ENCODE results near the gene MAP3K4.
A peak's percentile ranks its signal among the peaks of the same experiment; 100 is the strongest.

Gene MAP3K4

DNA sequence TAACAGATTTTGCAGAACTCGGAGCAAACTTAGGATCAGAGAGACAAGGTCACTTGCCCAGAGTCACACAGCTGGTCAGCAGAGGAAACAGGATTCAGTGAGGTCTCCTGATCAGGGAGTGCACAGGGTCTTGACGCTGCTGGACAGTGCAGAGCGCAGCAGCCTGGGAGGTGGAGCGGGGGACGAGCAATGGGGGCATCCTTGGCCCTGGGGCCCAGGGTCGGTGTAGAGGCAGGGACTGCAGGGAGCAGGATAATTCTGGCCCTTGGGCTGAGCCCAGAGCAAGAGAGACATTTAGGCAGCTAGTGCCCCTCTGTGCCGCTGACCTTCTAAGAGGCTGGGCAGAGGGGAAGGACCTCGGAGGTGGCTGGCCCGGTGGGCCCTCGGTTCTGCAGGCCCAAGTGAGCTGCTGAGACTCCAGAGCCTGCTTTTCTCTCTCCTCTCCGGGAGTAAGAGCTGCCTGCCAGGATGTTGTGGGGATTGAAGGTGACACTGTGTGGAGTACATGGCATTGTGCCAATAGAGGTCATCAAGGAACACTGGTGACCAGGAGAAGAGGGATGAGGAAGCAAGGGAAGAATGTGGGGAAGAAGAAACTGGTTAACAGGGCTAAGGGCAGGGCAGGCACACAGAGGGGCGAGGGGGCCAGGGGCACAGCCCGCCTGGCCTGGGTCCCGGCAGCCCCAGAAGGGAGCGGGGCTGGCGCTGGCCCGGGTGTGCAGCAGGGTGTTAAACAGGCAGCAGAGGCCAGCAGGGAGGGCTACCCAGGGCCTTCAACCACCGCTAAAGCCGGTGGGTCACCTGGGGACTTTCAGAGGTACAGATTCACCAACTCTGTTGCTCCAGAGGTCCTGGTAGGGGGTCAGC is 160.3 kb downstream of the MAP3K4 start:
- no peak overlapping the region for H3K27ac ChIP-seq (ENCODE audit: low read depth, low read length)
- H3K9ac ChIP-seq (ENCODE audit: low read depth, low read length) = no peak overlapping the region
- H3K27me3 ChIP-seq (ENCODE audit: insufficient read depth, low read length) = no peaks in the 10 kb centered on the region
- no peak overlapping the region for H3K4me3 ChIP-seq (ENCODE audit: low read length)
- no peaks in the 10 kb centered on the region for H3K9me3 ChIP-seq (ENCODE audit: insufficient read depth, low read depth, low read length)
- H3K4me1 ChIP-seq (ENCODE audit: insufficient read depth, low read length) = no peaks in the 10 kb centered on the region
- WGBS = 93% methylated on average over 19 of the region's 19 CpGs
- peaks cover 65% of the 10 kb centered on the region for H3K36me3 ChIP-seq (ENCODE audit: insufficient read depth, low read length)

DNA sequence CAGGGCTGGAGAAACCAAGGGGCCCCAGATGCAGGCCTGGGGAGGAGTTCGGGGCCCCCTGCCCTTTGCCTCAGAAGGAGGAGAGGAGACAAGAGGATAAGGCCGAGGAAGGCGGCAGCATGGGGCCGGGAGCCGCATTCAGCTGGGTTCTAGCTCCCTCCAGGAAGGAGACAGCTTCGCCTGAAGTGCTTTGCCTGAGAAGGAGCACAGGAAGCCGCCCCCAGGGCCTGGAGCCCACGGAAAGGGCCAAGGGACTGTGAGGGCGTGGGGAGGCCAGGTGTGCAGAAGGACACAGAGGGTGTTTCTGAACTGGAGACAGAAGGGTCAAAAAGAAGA is 160.9 kb downstream of the MAP3K4 start:
- H3K9ac ChIP-seq (ENCODE audit: low read depth, low read length) = no peak overlapping the region
- H3K4me3 ChIP-seq (ENCODE audit: low read length) = no peak overlapping the region
- 92% methylated on average over 9 of the region's 9 CpGs for WGBS
- H3K4me1 ChIP-seq (ENCODE audit: insufficient read depth, low read length) = no peaks in the 10 kb centered on the region
- H3K27me3 ChIP-seq (ENCODE audit: insufficient read depth, low read length) = no peaks in the 10 kb centered on the region
- H3K27ac ChIP-seq (ENCODE audit: low read depth, low read length) = no peak overlapping the region
- peaks cover 61% of the 10 kb centered on the region for H3K36me3 ChIP-seq (ENCODE audit: insufficient read depth, low read length)
- H3K9me3 ChIP-seq (ENCODE audit: insufficient read depth, low read depth, low read length) = no peaks in the 10 kb centered on the region

DNA sequence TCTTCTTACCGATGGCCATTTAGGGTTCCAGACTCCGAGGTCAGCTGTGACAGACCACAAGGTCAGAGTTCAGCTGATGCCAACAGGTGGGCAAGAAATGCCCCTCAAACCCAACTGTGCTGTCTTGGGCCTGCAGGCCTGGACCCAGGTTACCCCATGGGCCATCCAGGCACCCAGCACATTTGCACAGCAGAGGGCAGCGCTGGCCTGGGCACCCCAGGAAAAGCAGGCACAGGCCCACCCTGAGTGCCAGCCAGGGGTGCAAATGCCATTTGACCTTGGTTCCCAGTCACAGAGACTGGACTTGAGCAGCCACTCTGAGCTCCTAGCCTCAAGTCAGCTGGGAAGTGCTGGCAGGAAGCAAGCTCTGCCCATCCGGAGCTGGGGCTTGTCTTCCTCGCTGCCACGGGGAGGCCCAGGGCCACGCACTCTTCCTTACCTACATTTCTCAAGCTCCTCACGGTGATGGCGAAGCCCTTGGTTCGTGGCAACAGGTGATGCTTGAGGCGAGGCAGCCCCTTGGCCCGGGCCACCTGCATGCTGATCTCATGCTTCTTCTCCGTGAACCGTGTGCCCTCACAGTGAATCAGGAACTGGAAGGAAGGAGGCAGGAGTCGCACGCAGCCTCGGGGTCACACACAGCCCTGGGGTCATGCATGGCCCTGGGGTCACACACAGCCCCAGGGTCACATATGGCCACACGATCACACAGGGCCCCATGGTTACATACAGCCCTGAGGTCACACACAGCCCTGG is 161.5 kb downstream of the MAP3K4 start:
- 96% methylated on average over 18 of the region's 18 CpGs for WGBS
- peaks cover 61% of the 10 kb centered on the region for H3K36me3 ChIP-seq (ENCODE audit: insufficient read depth, low read length)
- no peak overlapping the region for H3K9ac ChIP-seq (ENCODE audit: low read depth, low read length)
- H3K9me3 ChIP-seq (ENCODE audit: insufficient read depth, low read depth, low read length) = no peaks in the 10 kb centered on the region
- no peaks in the 10 kb centered on the region for H3K4me1 ChIP-seq (ENCODE audit: insufficient read depth, low read length)
- no peak overlapping the region for H3K27ac ChIP-seq (ENCODE audit: low read depth, low read length)
- H3K27me3 ChIP-seq (ENCODE audit: insufficient read depth, low read length) = no peaks in the 10 kb centered on the region
- no peak overlapping the region for H3K4me3 ChIP-seq (ENCODE audit: low read length)

DNA sequence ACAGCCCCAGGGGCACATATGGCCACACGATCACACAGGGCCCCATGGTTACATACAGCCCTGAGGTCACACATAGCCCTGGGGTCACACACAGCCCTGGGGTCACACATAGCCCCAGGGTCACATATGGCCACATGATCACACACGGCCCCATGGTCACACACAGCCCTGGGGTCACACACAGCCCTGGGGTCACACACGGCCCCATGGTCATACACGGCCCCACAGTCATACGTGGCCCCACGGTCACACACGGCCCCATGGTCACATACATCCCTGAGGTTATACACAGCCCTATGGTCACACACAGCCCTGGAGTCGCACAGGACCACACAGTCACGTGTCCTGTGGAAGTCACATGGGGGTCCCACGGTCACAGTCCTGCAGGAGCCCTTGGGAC is 162.2 kb downstream of the MAP3K4 start:
- H3K36me3 ChIP-seq (ENCODE audit: insufficient read depth, low read length) = peaks cover 58% of the 10 kb centered on the region
- WGBS = 94% methylated on average over 10 of the region's 10 CpGs
- H3K4me3 ChIP-seq (ENCODE audit: low read length) = no peak overlapping the region
- H3K9ac ChIP-seq (ENCODE audit: low read depth, low read length) = no peak overlapping the region
- no peaks in the 10 kb centered on the region for H3K27me3 ChIP-seq (ENCODE audit: insufficient read depth, low read length)
- H3K9me3 ChIP-seq (ENCODE audit: insufficient read depth, low read depth, low read length) = no peaks in the 10 kb centered on the region
- H3K27ac ChIP-seq (ENCODE audit: low read depth, low read length) = no peak overlapping the region
- no peaks in the 10 kb centered on the region for H3K4me1 ChIP-seq (ENCODE audit: insufficient read depth, low read length)

DNA sequence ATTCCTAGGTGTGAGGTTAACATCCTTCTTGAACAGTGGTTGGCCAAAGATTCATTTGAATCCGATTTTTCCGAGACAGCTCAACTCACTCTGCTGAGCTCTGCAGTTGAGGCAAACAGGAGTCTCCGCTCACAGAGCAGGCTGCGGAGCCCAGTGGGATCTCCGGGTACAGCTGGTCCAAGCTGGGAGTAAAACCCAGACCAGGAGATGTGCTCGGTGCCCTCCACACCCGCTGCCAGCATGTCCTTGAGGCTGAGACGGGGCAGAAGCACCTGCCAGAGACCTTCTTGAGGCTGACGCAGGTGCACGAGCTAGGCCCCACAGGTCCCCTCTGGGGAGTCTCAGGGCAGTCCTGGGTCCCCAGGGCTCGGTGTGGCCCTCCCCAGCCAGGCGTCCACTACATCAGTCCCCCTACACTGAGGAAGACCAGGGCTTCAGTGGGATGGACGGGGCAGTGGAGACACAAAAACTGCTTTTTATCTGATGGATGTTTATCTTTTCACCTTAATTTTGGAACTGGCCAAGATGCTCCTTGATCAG is 163.3 kb downstream of the MAP3K4 start:
- no peak overlapping the region for H3K9ac ChIP-seq (ENCODE audit: low read depth, low read length)
- H3K4me3 ChIP-seq (ENCODE audit: low read length) = no peak overlapping the region
- no peaks in the 10 kb centered on the region for H3K4me1 ChIP-seq (ENCODE audit: insufficient read depth, low read length)
- H3K27me3 ChIP-seq (ENCODE audit: insufficient read depth, low read length) = no peaks in the 10 kb centered on the region
- 96% methylated on average over 13 of the region's 13 CpGs for WGBS
- H3K27ac ChIP-seq (ENCODE audit: low read depth, low read length) = no peak overlapping the region
- H3K36me3 ChIP-seq (ENCODE audit: insufficient read depth, low read length) = peaks cover 55% of the 10 kb centered on the region
- H3K9me3 ChIP-seq (ENCODE audit: insufficient read depth, low read depth, low read length) = no peaks in the 10 kb centered on the region

DNA sequence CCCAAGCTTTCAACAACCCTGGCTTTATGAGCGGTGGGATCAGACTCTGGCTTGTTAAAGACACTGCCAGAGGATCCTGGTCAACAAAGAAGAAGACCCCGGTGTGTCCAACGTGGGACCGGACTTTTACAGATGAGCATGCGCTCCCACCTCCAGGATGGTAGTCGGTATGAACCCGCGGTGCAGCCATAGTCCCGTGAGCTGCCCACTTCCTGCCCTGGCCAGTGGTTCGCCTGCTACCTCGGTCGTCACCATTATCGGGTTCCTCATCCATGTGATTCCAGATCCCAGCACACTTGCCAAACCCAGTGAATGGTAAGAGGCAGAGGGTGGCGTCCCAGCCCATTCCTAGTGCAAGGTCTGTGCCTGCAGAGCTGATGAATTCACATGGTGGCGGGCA is 169.6 kb downstream of the MAP3K4 start:
- H3K4me1 ChIP-seq (ENCODE audit: insufficient read depth, low read length) = peaks cover 14% of the 10 kb centered on the region
- no peak overlapping the region for H3K27ac ChIP-seq (ENCODE audit: low read depth, low read length)
- WGBS = 95% methylated on average over 15 of the region's 15 CpGs
- H3K9ac ChIP-seq (ENCODE audit: low read depth, low read length) = no peak overlapping the region
- H3K4me3 ChIP-seq (ENCODE audit: low read length) = no peak overlapping the region
- H3K9me3 ChIP-seq (ENCODE audit: insufficient read depth, low read depth, low read length) = no peaks in the 10 kb centered on the region
- peaks cover 63% of the 10 kb centered on the region for H3K36me3 ChIP-seq (ENCODE audit: insufficient read depth, low read length)
- no peaks in the 10 kb centered on the region for H3K27me3 ChIP-seq (ENCODE audit: insufficient read depth, low read length)

DNA sequence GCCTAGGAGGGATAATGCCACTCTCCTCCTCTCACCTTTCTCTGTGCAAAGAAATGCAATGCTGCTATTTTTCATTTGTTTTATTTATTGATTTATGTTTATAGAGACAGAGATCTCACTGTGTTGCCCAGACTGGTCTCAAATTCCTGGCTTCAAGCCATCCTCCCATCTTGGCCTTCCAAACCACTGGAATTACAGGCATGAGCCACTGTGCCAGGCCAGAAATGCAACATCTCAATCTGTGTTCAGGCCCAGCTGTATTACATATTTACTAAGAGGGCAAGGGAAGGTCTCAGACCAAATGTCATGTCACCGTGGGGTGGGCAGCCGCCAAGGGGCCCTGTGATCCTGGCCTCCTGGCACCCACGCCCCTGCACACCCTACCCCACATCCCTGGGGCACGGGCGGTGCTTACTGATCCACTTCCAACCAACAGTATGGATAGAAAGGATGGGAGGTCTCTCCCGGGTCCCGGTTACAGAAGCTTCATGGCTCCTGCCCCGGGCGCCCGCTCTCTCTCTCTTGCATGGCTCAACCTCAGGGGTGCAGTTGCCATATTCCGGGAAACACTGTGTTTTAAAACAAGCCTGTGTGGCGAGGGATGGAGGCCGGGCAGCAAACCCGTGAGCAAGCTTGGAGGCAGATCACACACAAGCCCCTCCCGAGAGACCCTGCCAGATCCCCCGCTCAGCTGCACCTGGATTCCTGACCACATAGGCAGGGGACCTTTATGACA is 170.5 kb downstream of the MAP3K4 start:
- Histone ChIP-seq H3K9me3 (ENCODE audit: insufficient read depth, low read depth, low read length) (no peaks in the 10 kb centered on the region), H3K27ac (ENCODE audit: low read depth, low read length) (no peak overlapping the region), H3K9ac (ENCODE audit: low read depth, low read length) (no peak overlapping the region), H3K4me1 (ENCODE audit: insufficient read depth, low read length) (peaks cover 14% of the 10 kb centered on the region), H3K36me3 (ENCODE audit: insufficient read depth, low read length) (peaks cover 62% of the 10 kb centered on the region), H3K4me3 (ENCODE audit: low read length) (no peak overlapping the region), H3K27me3 (ENCODE audit: insufficient read depth, low read length) (no peaks in the 10 kb centered on the region)
- 96% methylated on average over 16 of the region's 16 CpGs for WGBS

DNA sequence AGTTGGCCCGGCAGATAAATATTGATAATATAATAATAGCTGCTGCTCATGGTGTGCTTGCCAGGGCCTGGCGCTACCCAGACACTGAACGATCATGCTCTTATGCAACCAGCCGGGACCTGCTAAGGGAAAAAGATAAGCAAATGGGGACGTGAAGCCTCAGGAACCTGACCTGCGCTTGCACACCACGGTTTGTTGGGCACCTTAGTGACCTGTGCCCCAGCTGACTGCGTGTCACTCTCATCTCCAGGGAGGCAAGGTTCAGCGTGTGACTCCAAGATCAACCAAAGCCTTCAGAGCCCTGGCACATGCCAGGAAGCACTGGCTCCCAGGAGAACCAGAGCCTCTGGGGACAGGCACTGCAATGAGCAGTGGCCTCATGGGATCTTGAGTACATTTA is 171.2 kb downstream of the MAP3K4 start:
- no peak overlapping the region for H3K4me3 ChIP-seq (ENCODE audit: low read length)
- no peaks in the 10 kb centered on the region for H3K9me3 ChIP-seq (ENCODE audit: insufficient read depth, low read depth, low read length)
- WGBS = 92% methylated on average over 9 of the region's 9 CpGs
- H3K36me3 ChIP-seq (ENCODE audit: insufficient read depth, low read length) = peaks cover 58% of the 10 kb centered on the region
- H3K4me1 ChIP-seq (ENCODE audit: insufficient read depth, low read length) = peaks cover 18% of the 10 kb centered on the region
- H3K27me3 ChIP-seq (ENCODE audit: insufficient read depth, low read length) = no peaks in the 10 kb centered on the region
- no peak overlapping the region for H3K9ac ChIP-seq (ENCODE audit: low read depth, low read length)
- no peak overlapping the region for H3K27ac ChIP-seq (ENCODE audit: low read depth, low read length)

DNA sequence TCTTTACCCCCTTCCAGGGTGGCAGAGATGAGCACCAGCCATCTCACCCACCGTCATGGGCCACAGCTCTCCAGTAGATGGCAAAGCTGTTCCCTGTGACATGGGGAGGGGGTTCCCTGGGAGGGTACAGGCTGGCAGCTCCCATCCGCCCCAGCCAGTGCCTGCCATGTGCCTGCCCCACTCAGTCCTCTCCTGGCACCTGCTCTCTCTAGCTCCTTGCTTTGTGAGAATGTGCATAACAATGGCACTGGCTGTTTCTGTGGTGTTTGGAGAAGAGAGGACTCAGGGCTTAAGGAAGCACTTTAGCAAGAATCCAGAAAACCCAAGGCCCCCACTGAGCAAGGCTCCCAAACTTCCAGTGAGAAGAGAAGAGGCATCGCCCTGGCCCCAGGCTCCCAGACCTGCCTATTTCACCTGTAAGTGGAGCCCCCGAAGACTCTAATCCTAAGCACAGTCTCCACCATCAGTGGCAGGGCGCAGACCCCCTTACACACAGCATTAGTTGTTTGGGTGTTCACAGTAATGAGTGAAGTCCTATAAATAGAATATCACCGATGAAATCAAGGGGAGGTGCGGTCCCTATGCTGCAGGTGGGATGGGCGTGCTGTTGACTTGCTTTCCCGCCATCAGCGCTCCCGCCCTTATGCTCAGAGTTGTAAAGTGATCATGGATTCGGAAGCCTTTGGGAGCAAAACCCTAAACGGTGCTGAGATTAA is 172.1 kb downstream of the MAP3K4 start:
- Histone ChIP-seq H3K36me3 (ENCODE audit: insufficient read depth, low read length) (peaks cover 53% of the 10 kb centered on the region), H3K27me3 (ENCODE audit: insufficient read depth, low read length) (no peaks in the 10 kb centered on the region), H3K4me1 (ENCODE audit: insufficient read depth, low read length) (peaks cover 24% of the 10 kb centered on the region), H3K9me3 (ENCODE audit: insufficient read depth, low read depth, low read length) (no peaks in the 10 kb centered on the region), H3K4me3 (ENCODE audit: low read length) (no peak overlapping the region), H3K27ac (ENCODE audit: low read depth, low read length) (peak overlapping the region; percentile 35; the same call in 1 of the 2 replicates), H3K9ac (ENCODE audit: low read depth, low read length) (no peak overlapping the region)
- WGBS = 87% methylated on average over 12 of the region's 13 CpGs

DNA sequence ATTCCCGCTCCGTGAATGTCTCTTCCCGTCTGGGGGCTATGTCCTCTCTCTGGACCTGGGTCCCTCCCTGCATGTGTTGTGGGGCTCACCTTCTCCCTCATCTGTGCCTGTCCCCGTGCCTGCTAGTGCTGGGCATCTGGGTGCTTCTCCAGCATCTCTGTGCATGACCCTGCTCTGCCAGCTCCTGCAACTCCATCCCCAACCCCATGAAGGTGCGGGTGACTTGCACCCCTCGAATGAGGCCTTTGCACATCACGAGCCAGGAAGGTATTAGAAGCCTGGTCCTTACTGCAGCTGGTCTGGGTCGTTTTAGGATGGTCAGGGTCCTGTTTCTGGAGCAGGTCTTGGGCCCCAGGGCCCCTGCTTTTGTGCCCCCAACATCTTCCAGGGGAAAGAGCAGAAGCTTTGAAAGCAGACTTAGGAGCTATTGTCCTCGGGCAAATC is 172.6 kb downstream of the MAP3K4 start:
- no peak overlapping the region for H3K9ac ChIP-seq (ENCODE audit: low read depth, low read length)
- peaks cover 30% of the 10 kb centered on the region for H3K4me1 ChIP-seq (ENCODE audit: insufficient read depth, low read length)
- no peaks in the 10 kb centered on the region for H3K9me3 ChIP-seq (ENCODE audit: insufficient read depth, low read depth, low read length)
- peaks cover 47% of the 10 kb centered on the region for H3K36me3 ChIP-seq (ENCODE audit: insufficient read depth, low read length)
- no peak overlapping the region for H3K27ac ChIP-seq (ENCODE audit: low read depth, low read length)
- H3K27me3 ChIP-seq (ENCODE audit: insufficient read depth, low read length) = no peaks in the 10 kb centered on the region
- no peak overlapping the region for H3K4me3 ChIP-seq (ENCODE audit: low read length)
- WGBS = 93% methylated on average over 9 of the region's 9 CpGs
